Measurements from ENCODE around the gene ADGRG6.

The ADGRG6 gene

GRCh38 chr6:142457638-142458406 lies 156.0 kb downstream of the ADGRG6 start:
- H3F3A ChIP-seq (ENCODE audit: insufficient read depth), result no peaks in the 10 kb centered on the region
- no peak overlapping the region for H3K4me2 ChIP-seq (ENCODE audit: low read depth, low read length, poor library complexity, severe bottlenecking)
- H2AFZ ChIP-seq (ENCODE audit: low read depth, low read length, severe bottlenecking), result no peak overlapping the region
- no peaks in the 10 kb centered on the region for H4K20me1 ChIP-seq (ENCODE audit: low read depth, low read length)
- H3K27ac ChIP-seq (ENCODE audit: low read depth, low read length), result no peak overlapping the region
- H3K9ac ChIP-seq (ENCODE audit: low read length), result no peak overlapping the region
- no peak for TF ChIP-seq CTCF (IDR thresholded peaks at IDR 0.05; ENCODE audit: insufficient read depth, low read length, poor library complexity, severe bottlenecking)
- no peak for TF ChIP-seq EZH2phosphoT487 (conservative IDR thresholded peaks at IDR 0.05; ENCODE audit: low read length)
- no peaks in the 10 kb centered on the region for H3K9me2 ChIP-seq (replicated peaks; ENCODE audit: insufficient read depth, low read length)
- H3K4me3 ChIP-seq (ENCODE audit: insufficient read depth, low read length, poor library complexity, severe bottlenecking), result no peak overlapping the region
- no peaks in the 10 kb centered on the region for H3K79me2 ChIP-seq (ENCODE audit: insufficient read depth, low read length)
- H3K9me3 ChIP-seq (ENCODE audit: insufficient read depth, low read length), result no peaks in the 10 kb centered on the region
- no peaks in the 10 kb centered on the region for H3K27me3 ChIP-seq (ENCODE audit: low read length)
- H3K36me3 ChIP-seq (ENCODE audit: low read length), result no peaks in the 10 kb centered on the region

- Histone ChIP-seq H3K9me3 (ENCODE audit: insufficient read depth, low read length) (no peaks in the 10 kb centered on the region), H3K79me2 (ENCODE audit: insufficient read depth, low read length) (no peaks in the 10 kb centered on the region), H3K9ac (ENCODE audit: low read length) (no peak overlapping the region), H3K27ac (ENCODE audit: low read depth, low read length) (no peak overlapping the region), H3K36me3 (ENCODE audit: low read length) (no peaks in the 10 kb centered on the region), H3K9me2 (replicated peaks; ENCODE audit: insufficient read depth, low read length) (no peaks in the 10 kb centered on the region), H3K27me3 (ENCODE audit: low read length) (no peaks in the 10 kb centered on the region), H3K4me2 (ENCODE audit: low read depth, low read length, poor library complexity, severe bottlenecking) (no peak overlapping the region), H3F3A (ENCODE audit: insufficient read depth) (no peaks in the 10 kb centered on the region), H3K4me3 (ENCODE audit: insufficient read depth, low read length, poor library complexity, severe bottlenecking) (no peak overlapping the region), H2AFZ (ENCODE audit: low read depth, low read length, severe bottlenecking) (no peak overlapping the region), H4K20me1 (ENCODE audit: low read depth, low read length) (no peaks in the 10 kb centered on the region)
- TF ChIP-seq CTCF (IDR thresholded peaks at IDR 0.05; ENCODE audit: insufficient read depth, low read length, poor library complexity, severe bottlenecking) (no peak), EZH2phosphoT487 (conservative IDR thresholded peaks at IDR 0.05; ENCODE audit: low read length) (no peak)
Measured at GRCh38 chr6:142458836-142459235, 157.0 kb downstream of the ADGRG6 start.

DNA sequence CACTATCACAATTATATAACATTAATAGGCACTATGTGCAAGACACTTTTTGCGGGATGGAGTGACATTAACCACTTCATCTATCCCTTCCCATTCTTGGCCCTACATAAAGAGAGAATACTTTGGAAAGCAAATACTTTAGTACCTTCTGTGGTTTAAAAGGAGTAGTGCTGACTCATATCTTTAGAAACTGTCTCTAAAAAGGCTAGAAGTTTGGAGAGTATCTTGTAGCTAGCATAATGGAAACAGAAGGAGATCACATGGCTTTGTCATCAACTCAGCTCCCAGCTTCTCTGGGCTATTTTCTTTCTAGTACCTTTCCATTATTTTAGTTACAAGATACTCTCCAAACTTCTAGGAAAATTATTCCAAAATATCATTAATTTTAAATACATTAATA lies 157.5 kb downstream of the ADGRG6 start:
- Histone ChIP-seq H3K36me3 (ENCODE audit: low read length) (no peaks in the 10 kb centered on the region), H3F3A (ENCODE audit: insufficient read depth) (no peaks in the 10 kb centered on the region), H3K4me3 (ENCODE audit: insufficient read depth, low read length, poor library complexity, severe bottlenecking) (no peak overlapping the region), H3K27me3 (ENCODE audit: low read length) (no peaks in the 10 kb centered on the region), H3K9me3 (ENCODE audit: insufficient read depth, low read length) (no peaks in the 10 kb centered on the region), H3K27ac (ENCODE audit: low read depth, low read length) (no peak overlapping the region), H3K9me2 (replicated peaks; ENCODE audit: insufficient read depth, low read length) (no peaks in the 10 kb centered on the region), H4K20me1 (ENCODE audit: low read depth, low read length) (no peaks in the 10 kb centered on the region), H3K79me2 (ENCODE audit: insufficient read depth, low read length) (no peaks in the 10 kb centered on the region), H3K9ac (ENCODE audit: low read length) (no peak overlapping the region), H2AFZ (ENCODE audit: low read depth, low read length, severe bottlenecking) (no peak overlapping the region), H3K4me2 (ENCODE audit: low read depth, low read length, poor library complexity, severe bottlenecking) (no peak overlapping the region)
- TF ChIP-seq CTCF (IDR thresholded peaks at IDR 0.05; ENCODE audit: insufficient read depth, low read length, poor library complexity, severe bottlenecking) (no peak), EZH2phosphoT487 (conservative IDR thresholded peaks at IDR 0.05; ENCODE audit: low read length) (no peak)
